OCI-LY1 (cell line): ENCODE data around the gene MRPL54.

ENCODE experiments used
- H2AFZ ChIP-seq: fragments of 200-600 bp; sonication (generic), shearing (Covaris generic); 2 replicates; pipeline ENCODE4 v1.6.0; 2014; ENCODE audit warnings: antibody characterized with exemption, mild to moderate bottlenecking, low read length
- H3F3A ChIP-seq: fragments of 200-600 bp; sonication (generic), shearing (Covaris generic); 2 replicates; pipeline ENCODE4 v1.6.0; 2014; ENCODE audit warnings: mild to moderate bottlenecking, antibody characterized with exemption, low read length, moderate library complexity; ENCODE audit not compliant: insufficient read depth
- H3K27ac ChIP-seq: fragments of 200-600 bp; sonication (generic); 2 replicates; pipeline ENCODE4 v1.5.1; 2014; ENCODE audit warnings: low read length, mixed run types, mild to moderate bottlenecking, low read depth; ENCODE audit not compliant: poor library complexity, severe bottlenecking
- H3K27me3 ChIP-seq: fragments of 200-600 bp; sonication (generic); 2 replicates; pipeline ENCODE4 v1.6.0; 2014; ENCODE audit warnings: antibody characterized with exemption, mild to moderate bottlenecking, low read length, moderate library complexity; ENCODE audit not compliant: insufficient read depth
- H3K36me3 ChIP-seq: fragments of 200-600 bp; sonication (generic); 2 replicates; pipeline ENCODE4 v1.6.1; 2014; ENCODE audit warnings: mild to moderate bottlenecking, antibody characterized with exemption, low read length, moderate library complexity, mixed read lengths; ENCODE audit not compliant: insufficient read depth
- H3K4me1 ChIP-seq: fragments of 200-600 bp; sonication (generic); 2 replicates; pipeline ENCODE4 v1.5.1; 2014; ENCODE audit warnings: mild to moderate bottlenecking, low read length, moderate library complexity; ENCODE audit not compliant: insufficient read depth, severe bottlenecking
- H3K4me2 ChIP-seq: fragments of 200-600 bp; sonication (generic), shearing (Covaris generic); 2 replicates; pipeline ENCODE4 v1.6.1; 2014; ENCODE audit warnings: low read length
- H3K4me3 ChIP-seq: fragments of 200-600 bp; sonication (generic); 2 replicates; pipeline ENCODE4 v1.5.1; 2014; ENCODE audit warnings: low read length, low read depth, mild to moderate bottlenecking, mixed read lengths; ENCODE audit not compliant: poor library complexity, severe bottlenecking
- H3K79me2 ChIP-seq: fragments of 200-600 bp; shearing (Covaris generic); 2 replicates; pipeline ENCODE4 v1.6.1; 2016; ENCODE audit warnings: mixed run types, low read length, mixed read lengths; ENCODE audit not compliant: insufficient read depth
- H3K9ac ChIP-seq: fragments of 200-600 bp; sonication (generic), shearing (Covaris generic); 2 replicates; pipeline ENCODE4 v1.6.1; 2014; ENCODE audit warnings: mild to moderate bottlenecking, low read length, mixed read lengths
- H3K9me2 ChIP-seq: fragments of 200-600 bp; sonication (generic), shearing (Covaris generic); 2 replicates; pipeline ENCODE4 v1.6.1; 2014; ENCODE audit warnings: low read depth, mild to moderate bottlenecking, low read length, mixed read lengths
- H3K9me3 ChIP-seq: fragments of 200-600 bp; shearing (Covaris generic); 2 replicates; pipeline ENCODE4 v1.6.1; 2014; ENCODE audit warnings: low read length, mixed read lengths
- H4K20me1 ChIP-seq: fragments of 200-600 bp; sonication (generic), shearing (Covaris generic); 2 replicates; pipeline ENCODE4 v1.6.0; 2016; ENCODE audit warnings: mild to moderate bottlenecking, low read length; ENCODE audit not compliant: insufficient read depth
- CTCF ChIP-seq: fragments of 200-600 bp; sonication (generic), shearing (Covaris generic); IDR thresholded peaks from 2 replicates; pipeline ENCODE4 v1.5.1; 2017; ENCODE audit warnings: mild to moderate bottlenecking, antibody characterized with exemption, low read length, moderate library complexity, mixed read lengths
- EZH2 ChIP-seq: fragments of 200-600 bp; sonication (generic), shearing (Covaris generic); IDR thresholded peaks from 2 replicates; pipeline ENCODE4 v1.8.0; 2017; ENCODE audit warnings: borderline replicate concordance, mixed run types, mild to moderate bottlenecking, antibody characterized with exemption, low read length, moderate library complexity, mixed read lengths

Gene MRPL54

GRCh38 chr19:3796358-3796757 is 33.9 kb downstream of the MRPL54 start:
- H3K4me1 ChIP-seq: no peaks in the 10 kb centered on the region

GRCh38 chr19:3798137-3798536 is 35.7 kb downstream of the MRPL54 start:
- Histone ChIP-seq H3K4me2 (no peak overlapping the region), H3K9me2 (no peaks in the 10 kb centered on the region), H4K20me1 (no peaks in the 10 kb centered on the region), H3K9me3 (peaks cover 3% of the 10 kb centered on the region; the same call in 1 of the 2 replicates), H3K27ac (no peak overlapping the region), H3K4me3 (no peak overlapping the region), H2AFZ (no peak overlapping the region), H3K79me2 (no peaks in the 10 kb centered on the region), H3K9ac (no peak overlapping the region), H3K36me3 (no peaks in the 10 kb centered on the region), H3F3A (no peaks in the 10 kb centered on the region), H3K4me1 (no peaks in the 10 kb centered on the region), H3K27me3 (no peaks in the 10 kb centered on the region; the same call in 1 of the 2 replicates)
- TF ChIP-seq EZH2: no peak
- no peak for TF ChIP-seq CTCF

More at GRCh38 chr19:3796358-3796757, 33.9 kb downstream of the MRPL54 start:
- peaks cover 3% of the 10 kb centered on the region; the same call in 1 of the 2 replicates for H3K9me3 ChIP-seq
- no peak overlapping the region for H3K4me3 ChIP-seq
- H3K27me3 ChIP-seq: peaks cover 3% of the 10 kb centered on the region; the same call in 1 of the 2 replicates
- H3K9ac ChIP-seq: no peak overlapping the region
- no peaks in the 10 kb centered on the region for H3F3A ChIP-seq
- H3K27ac ChIP-seq: no peak overlapping the region
- no peaks in the 10 kb centered on the region for H3K36me3 ChIP-seq
- H2AFZ ChIP-seq: no peak overlapping the region
- no peak overlapping the region for H3K4me2 ChIP-seq
- H3K79me2 ChIP-seq: no peaks in the 10 kb centered on the region
- H3K9me2 ChIP-seq: no peaks in the 10 kb centered on the region
- H4K20me1 ChIP-seq: no peaks in the 10 kb centered on the region
- TF ChIP-seq EZH2: no peak
- TF ChIP-seq CTCF: no peak

DNA sequence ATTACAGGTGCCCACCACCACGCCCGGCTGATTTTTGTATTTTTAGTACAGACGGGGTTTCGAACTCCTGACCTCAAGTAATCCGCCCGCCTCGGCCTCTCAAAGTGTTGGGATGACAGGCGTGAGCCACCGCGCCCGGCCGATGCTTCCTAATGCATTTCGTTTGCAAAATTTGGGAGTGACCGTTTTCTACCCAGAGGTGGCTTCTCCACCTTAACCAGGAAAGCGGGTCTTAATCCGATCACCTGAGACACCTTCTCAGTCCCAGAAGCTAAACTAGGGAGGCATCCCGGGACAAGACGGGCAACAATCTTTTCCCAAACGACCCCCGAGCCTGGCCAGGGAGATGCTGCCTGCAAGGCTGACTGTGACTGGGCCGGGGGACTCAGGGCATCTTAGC is 38.5 kb downstream of the MRPL54 start:
- H3F3A ChIP-seq: no peaks in the 10 kb centered on the region
- H3K27me3 ChIP-seq: no peaks in the 10 kb centered on the region; the same call in 1 of the 2 replicates
- no peaks in the 10 kb centered on the region for H3K4me1 ChIP-seq
- no peak overlapping the region for H3K4me2 ChIP-seq
- peaks cover 3% of the 10 kb centered on the region; the same call in 1 of the 2 replicates for H3K9me3 ChIP-seq
- no peak overlapping the region for H3K9ac ChIP-seq
- H4K20me1 ChIP-seq: no peaks in the 10 kb centered on the region
- no peaks in the 10 kb centered on the region for H3K9me2 ChIP-seq
- H3K36me3 ChIP-seq: no peaks in the 10 kb centered on the region
- no peaks in the 10 kb centered on the region for H3K79me2 ChIP-seq
- H2AFZ ChIP-seq: no peak overlapping the region
- H3K4me3 ChIP-seq: no peak overlapping the region
- no peak overlapping the region for H3K27ac ChIP-seq
- no peak for TF ChIP-seq EZH2
- no peak for TF ChIP-seq CTCF
